Endodermal cell (in vitro differentiated cells): ENCODE results near the gene HMOX1. TPM values are rescaled to one million over a fixed set of nuclear protein-coding genes. Genes with fewer than 3 reads are reported as not detected.

Experiments
- DNase-seq: peaks from one replicate; pipeline ENCODE4 v3.0.0-alpha.2; 2017
- H3K27ac ChIP-seq: 2 replicates; pipeline ENCODE4 v1.5.1; 2013; ENCODE audit warnings: mild to moderate bottlenecking, low read depth, low read length, moderate library complexity
- H3K27me3 ChIP-seq: 2 replicates; pipeline ENCODE4 v1.6.1; 2013; ENCODE audit warnings: mild to moderate bottlenecking, low read length, moderate library complexity; ENCODE audit not compliant: insufficient read depth, control insufficient read depth, poor library complexity, severe bottlenecking
- H3K36me3 ChIP-seq: 2 replicates; pipeline ENCODE4 v1.7.0; 2013; ENCODE audit warnings: mild to moderate bottlenecking, low read length, moderate library complexity; ENCODE audit not compliant: control insufficient read depth, insufficient read depth
- H3K4me1 ChIP-seq: one replicate; pipeline ENCODE4 v1.7.0; 2013; ENCODE audit warnings: low read length; ENCODE audit not compliant: control insufficient read depth, insufficient read depth
- H3K4me3 ChIP-seq: 2 replicates; pipeline ENCODE4 v1.5.1; 2013; ENCODE audit warnings: mild to moderate bottlenecking, low read length, moderate library complexity
- H3K9ac ChIP-seq: 2 replicates; pipeline ENCODE4 v1.6.1; 2013; ENCODE audit warnings: mild to moderate bottlenecking, low read length, moderate library complexity; ENCODE audit not compliant: poor library complexity, severe bottlenecking; ENCODE audit errors: extremely low read depth
- H3K9me3 ChIP-seq: 2 replicates; pipeline ENCODE4 v1.6.1; 2013; ENCODE audit warnings: mild to moderate bottlenecking, low read length, moderate library complexity; ENCODE audit not compliant: control insufficient read depth
- H3K27ac Mint-ChIP-seq: 2 replicates; pipeline ENCODE4 v1.8.0; 2020; ENCODE audit warnings: mixed read lengths
- H3K27me3 Mint-ChIP-seq: 2 replicates; pipeline ENCODE4 v1.8.0; 2021; ENCODE audit warnings: mild to moderate bottlenecking, mixed read lengths; ENCODE audit not compliant: insufficient read depth
- H3K36me3 Mint-ChIP-seq: 2 replicates; pipeline ENCODE4 v1.8.0; 2020; ENCODE audit warnings: low read depth, mixed read lengths
- H3K4me1 Mint-ChIP-seq: 2 replicates; pipeline ENCODE4 v1.8.0; 2020; ENCODE audit warnings: mixed read lengths
- H3K4me3 Mint-ChIP-seq: 2 replicates; pipeline ENCODE4 v1.8.0; 2020; ENCODE audit warnings: mild to moderate bottlenecking, moderate library complexity, mixed read lengths
- H3K9me3 Mint-ChIP-seq: 2 replicates; pipeline ENCODE4 v1.8.0; 2020; ENCODE audit warnings: mild to moderate bottlenecking, mixed read lengths
- WGBS, 2 experiments: methylation state at CpG; one replicate each; pipeline versions ENCODE4 v1.1.5 to v1.1.7; 2013; ENCODE audit warnings: missing lambda C conversion rate in 2 of 2, mixed read lengths in 1 of 2; ENCODE audit not compliant: insufficient coverage in 1 of 2, insufficient read length in 1 of 2; 5-methylcytosine and 5-hydroxymethylcytosine counted together
- total RNA-seq, 2 donors: library from RNA; stranded (reverse); fragmentation: NEBNext Ultra II Directional in 1 of 2; extraction: Animal tissue kit (Norgen Biotek cat#: 25700) in 1 of 2; gene quantifications; 2 replicates in 1 of 2; 3 replicates in 1 of 2; pipeline ENCODE4 v1.2.1, GENCODE V29; 2021
- TF ChIP-seq, protein P1 (sequence below): fragments of 200-600 bp; sonication (generic); conservative IDR thresholded peaks from 2 replicates; pipeline ENCODE4 v1.5.0; 2021; ENCODE audit warnings: antibody characterized with exemption, mild to moderate bottlenecking

HMOX1 gene
- total RNA-seq, 2 donors from 2014 or later: 11.4 to 21.6 TPM

- no peaks in the 10 kb centered on the region for H3K9me3 ChIP-seq
- DNase-seq: peak; percentile 97
- H3K36me3 ChIP-seq: no peaks in the 10 kb centered on the region
- peak overlapping the region; percentile 85 for H3K27ac Mint-ChIP-seq
- peak overlapping the region; percentile 72 for H3K4me3 Mint-ChIP-seq
- TF ChIP-seq, protein P1, sequence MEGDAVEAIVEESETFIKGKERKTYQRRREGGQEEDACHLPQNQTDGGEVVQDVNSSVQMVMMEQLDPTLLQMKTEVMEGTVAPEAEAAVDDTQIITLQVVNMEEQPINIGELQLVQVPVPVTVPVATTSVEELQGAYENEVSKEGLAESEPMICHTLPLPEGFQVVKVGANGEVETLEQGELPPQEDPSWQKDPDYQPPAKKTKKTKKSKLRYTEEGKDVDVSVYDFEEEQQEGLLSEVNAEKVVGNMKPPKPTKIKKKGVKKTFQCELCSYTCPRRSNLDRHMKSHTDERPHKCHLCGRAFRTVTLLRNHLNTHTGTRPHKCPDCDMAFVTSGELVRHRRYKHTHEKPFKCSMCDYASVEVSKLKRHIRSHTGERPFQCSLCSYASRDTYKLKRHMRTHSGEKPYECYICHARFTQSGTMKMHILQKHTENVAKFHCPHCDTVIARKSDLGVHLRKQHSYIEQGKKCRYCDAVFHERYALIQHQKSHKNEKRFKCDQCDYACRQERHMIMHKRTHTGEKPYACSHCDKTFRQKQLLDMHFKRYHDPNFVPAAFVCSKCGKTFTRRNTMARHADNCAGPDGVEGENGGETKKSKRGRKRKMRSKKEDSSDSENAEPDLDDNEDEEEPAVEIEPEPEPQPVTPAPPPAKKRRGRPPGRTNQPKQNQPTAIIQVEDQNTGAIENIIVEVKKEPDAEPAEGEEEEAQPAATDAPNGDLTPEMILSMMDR: peak; percentile 97
- peak overlapping the region; percentile 86 for H3K4me3 ChIP-seq
- H3K27me3 ChIP-seq: no peaks in the 10 kb centered on the region
- H3K4me1 ChIP-seq: no peaks in the 10 kb centered on the region
- H3K9me3 Mint-ChIP-seq: no peaks in the 10 kb centered on the region
- H3K9ac ChIP-seq: no peak overlapping the region
- H3K27ac ChIP-seq: no peak overlapping the region
- H3K36me3 Mint-ChIP-seq: no peaks in the 10 kb centered on the region
- H3K27me3 Mint-ChIP-seq: peaks cover 7% of the 10 kb centered on the region
- peaks cover 11% of the 10 kb centered on the region for H3K4me1 Mint-ChIP-seq
- 11 to 14% methylated on average over 22 to 47 of the region's 47 CpGs for whole genome bisulfite sequencing, 2 experiments
These were observed 30.1 kb upstream of the HMOX1 start for GRCh38 chr22:35350539-35351503.

DNA sequence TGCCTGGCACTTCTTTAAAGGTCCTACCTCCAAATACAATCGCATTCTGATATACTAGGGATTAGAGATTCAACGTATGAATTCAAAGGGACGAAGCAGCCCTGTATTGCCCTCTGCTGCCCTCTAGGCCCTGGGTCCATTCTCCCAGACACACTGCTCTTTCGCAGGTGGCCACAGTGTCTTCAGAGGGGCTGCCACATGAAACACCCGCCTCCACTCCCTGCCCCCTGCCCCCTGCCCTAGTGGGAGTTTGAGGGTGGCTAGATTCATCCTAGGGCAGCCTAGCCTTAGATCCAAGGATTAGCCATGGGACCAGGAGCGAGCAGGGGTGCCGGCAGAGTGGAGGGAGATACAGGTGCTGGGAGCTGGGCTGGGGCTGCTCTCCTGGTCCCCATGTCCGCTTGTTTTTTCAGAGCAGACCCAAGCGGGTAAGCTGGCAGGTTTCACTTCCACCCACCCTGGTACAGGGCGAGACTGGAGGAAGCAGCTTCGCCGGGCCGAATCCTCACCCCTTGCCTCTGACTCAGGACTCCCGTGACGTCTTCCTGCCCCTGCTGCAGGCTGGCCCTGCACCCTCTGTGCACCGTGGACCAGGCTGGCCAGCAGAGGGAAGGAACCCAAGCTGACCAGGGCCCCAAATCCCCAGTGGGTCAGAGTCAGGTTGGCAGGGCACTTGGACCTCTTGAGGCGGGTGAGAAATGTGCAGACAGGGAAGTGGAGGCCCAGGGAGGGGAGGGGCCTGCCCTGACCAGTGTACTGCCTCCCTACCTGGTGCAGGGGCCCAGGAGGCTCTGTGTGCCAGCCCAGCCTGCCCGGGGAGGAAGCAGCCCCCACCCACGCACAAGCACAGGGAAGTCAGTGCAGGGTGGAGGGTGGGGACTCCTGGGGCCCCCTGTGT lies 28.4 kb upstream of the HMOX1 start:
- Histone ChIP-seq H3K9ac (no peak overlapping the region), H3K27me3 (no peaks in the 10 kb centered on the region), H3K36me3 (no peaks in the 10 kb centered on the region), H3K4me1 (no peaks in the 10 kb centered on the region), H3K9me3 (no peaks in the 10 kb centered on the region), H3K4me3 (no peak overlapping the region), H3K27ac (no peak overlapping the region)
- TF ChIP-seq, protein P1: peak; percentile 75
- H3K9me3 Mint-ChIP-seq: no peaks in the 10 kb centered on the region
- H3K27ac Mint-ChIP-seq: no peak overlapping the region
- WGBS, 2 experiments: 81 to 82% methylated on average over 12 to 19 of the region's 19 CpGs
- H3K27me3 Mint-ChIP-seq: peaks cover 7% of the 10 kb centered on the region
- peak overlapping the region; percentile 72 for H3K4me3 Mint-ChIP-seq
- no peaks in the 10 kb centered on the region for H3K36me3 Mint-ChIP-seq
- peaks cover 11% of the 10 kb centered on the region for H3K4me1 Mint-ChIP-seq
- peak; percentile 89 for DNase-seq

GRCh38 chr22:35353318-35353717 lies 27.6 kb upstream of the HMOX1 start:
- no peak for DNase-seq
- Mint-ChIP-seq H3K36me3 (no peaks in the 10 kb centered on the region), H3K9me3 (no peaks in the 10 kb centered on the region), H3K4me3 (no peak overlapping the region), H3K4me1 (peaks cover 11% of the 10 kb centered on the region), H3K27me3 (peaks cover 7% of the 10 kb centered on the region), H3K27ac (no peak overlapping the region)
- Histone ChIP-seq H3K36me3 (no peaks in the 10 kb centered on the region), H3K9me3 (no peaks in the 10 kb centered on the region), H3K4me1 (no peaks in the 10 kb centered on the region), H3K27me3 (no peaks in the 10 kb centered on the region), H3K9ac (no peak overlapping the region), H3K4me3 (no peak overlapping the region), H3K27ac (no peak overlapping the region)
- 86 to 87% methylated on average over 8 to 11 of the region's 12 CpGs for WGBS, 2 experiments
- TF ChIP-seq, protein P1: no peak
